Memory B cell (primary cell): Measurements from ENCODE around the gene IL22RA1.

ENCODE experiments used
- ATAC-seq: fragments of 150-1000 bp; cut with Tn5 transposase; 2 replicates; pipeline ENCODE4 v1.10.0; 2021; ENCODE audit warnings: low read depth, mild to moderate bottlenecking, moderate library complexity
- DNase-seq, 2 donors: peaks; one replicate each; pipeline ENCODE4 v3.0.0; 2022; ENCODE audit warnings: low spot score in 2 of 2
- H3K27ac Mint-ChIP-seq: one replicate; pipeline ENCODE4 v1.8.0; 2022; ENCODE audit warnings: mild to moderate bottlenecking, moderate library complexity, mixed read lengths
- H3K27me3 Mint-ChIP-seq: one replicate; pipeline ENCODE4 v1.8.0; 2022; ENCODE audit warnings: mixed read lengths
- H3K36me3 Mint-ChIP-seq: one replicate; pipeline ENCODE4 v1.8.0; 2022; ENCODE audit warnings: mild to moderate bottlenecking, mixed read lengths
- H3K4me1 Mint-ChIP-seq: one replicate; pipeline ENCODE4 v1.8.0; 2022; ENCODE audit warnings: mixed read lengths
- H3K4me3 Mint-ChIP-seq: one replicate; pipeline ENCODE4 v1.8.0; 2022; ENCODE audit warnings: mild to moderate bottlenecking, moderate library complexity, mixed read lengths
- H3K9me3 Mint-ChIP-seq: one replicate; pipeline ENCODE4 v1.8.0; 2022; ENCODE audit warnings: mixed read lengths

IL22RA1 gene

DNA sequence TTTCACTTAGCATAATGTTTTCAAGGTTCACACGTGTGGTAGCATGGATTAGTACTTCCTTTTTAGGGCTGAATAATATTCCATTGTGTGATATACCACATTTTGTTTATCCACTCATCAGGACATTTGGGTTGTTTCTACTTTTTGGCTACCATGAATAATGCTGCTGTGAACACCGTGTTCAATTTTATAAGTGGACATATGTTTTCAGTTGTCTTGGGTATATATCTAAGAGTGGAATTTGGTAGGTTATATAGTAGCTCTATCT, 3.8 kb downstream of the IL22RA1 start:
- no peak for DNase-seq
- no peak for ATAC-seq
- Mint-ChIP-seq H3K36me3 (no peaks in the 10 kb centered on the region), H3K27ac (no peak overlapping the region), H3K27me3 (peaks cover 16% of the 10 kb centered on the region), H3K9me3 (no peaks in the 10 kb centered on the region), H3K4me1 (peaks cover 3% of the 10 kb centered on the region), H3K4me3 (no peak overlapping the region)

- no peak overlapping the region for H3K4me3 Mint-ChIP-seq
- peaks cover 3% of the 10 kb centered on the region for H3K4me1 Mint-ChIP-seq
- H3K27ac Mint-ChIP-seq = no peak overlapping the region
- no peaks in the 10 kb centered on the region for H3K9me3 Mint-ChIP-seq
- no peaks in the 10 kb centered on the region for H3K36me3 Mint-ChIP-seq
- peaks cover 12% of the 10 kb centered on the region for H3K27me3 Mint-ChIP-seq
- ATAC-seq (no peak), DNase-seq (no peak)
Observed at GRCh38 chr1:24138476-24139221, 4.3 kb downstream of the IL22RA1 start.

- no peaks in the 10 kb centered on the region for H3K36me3 Mint-ChIP-seq
- ATAC-seq (no peak), DNase-seq (no peak)
- H3K4me3 Mint-ChIP-seq = no peak overlapping the region
- H3K27me3 Mint-ChIP-seq = peaks cover 14% of the 10 kb centered on the region
- no peak overlapping the region for H3K27ac Mint-ChIP-seq
- H3K9me3 Mint-ChIP-seq = no peaks in the 10 kb centered on the region
- peaks cover 3% of the 10 kb centered on the region for H3K4me1 Mint-ChIP-seq
Observed at GRCh38 chr1:24136956-24137539, 5.9 kb downstream of the IL22RA1 start.

- Mint-ChIP-seq H3K4me1 (peaks cover 3% of the 10 kb centered on the region), H3K4me3 (no peak overlapping the region), H3K27ac (no peak overlapping the region), H3K27me3 (peaks cover 7% of the 10 kb centered on the region), H3K36me3 (no peaks in the 10 kb centered on the region), H3K9me3 (peaks cover 2% of the 10 kb centered on the region)
- DNase-seq (no peak), ATAC-seq (no peak)
Observed at GRCh38 chr1:24134376-24134775, 8.6 kb downstream of the IL22RA1 start.

GRCh38 chr1:24133819-24134218, 9.1 kb downstream of the IL22RA1 start:
- Mint-ChIP-seq H3K27me3 (peaks cover 10% of the 10 kb centered on the region), H3K9me3 (peaks cover 5% of the 10 kb centered on the region), H3K4me3 (no peak overlapping the region), H3K27ac (no peak overlapping the region), H3K4me1 (peaks cover under 1% of the 10 kb centered on the region), H3K36me3 (peaks cover 2% of the 10 kb centered on the region)
- DNase-seq (no peak), ATAC-seq (no peak)

DNA sequence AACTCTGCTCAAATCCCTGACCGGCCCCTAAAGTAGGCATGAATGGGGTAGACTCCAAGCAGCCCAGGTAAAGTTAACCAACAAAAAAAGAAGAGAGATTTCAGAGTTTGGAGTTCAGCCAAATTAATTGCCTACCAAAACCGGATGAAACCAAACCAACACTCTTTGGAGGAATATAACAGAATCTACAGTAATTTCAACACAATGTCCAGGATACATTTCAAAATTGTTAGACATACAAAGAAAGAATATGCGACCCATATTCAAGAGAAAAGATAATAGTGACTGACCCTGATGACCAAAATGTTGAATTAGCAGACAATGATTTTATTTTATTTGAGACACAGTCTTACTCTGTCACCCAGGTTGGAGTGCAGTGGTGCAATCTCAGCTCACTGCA, 12.6 kb downstream of the IL22RA1 start:
- H3K36me3 Mint-ChIP-seq = peaks cover 2% of the 10 kb centered on the region

GRCh38 chr1:24127801-24128363, 15.1 kb downstream of the IL22RA1 start:
- Mint-ChIP-seq H3K36me3 (peaks cover 2% of the 10 kb centered on the region), H3K9me3 (peaks cover 5% of the 10 kb centered on the region), H3K4me3 (no peak overlapping the region), H3K27ac (no peak overlapping the region), H3K4me1 (no peaks in the 10 kb centered on the region), H3K27me3 (peaks cover 7% of the 10 kb centered on the region)
- ATAC-seq (no peak), DNase-seq (no peak)

More for the DNA sequence above, 12.6 kb downstream of the IL22RA1 start:
- ATAC-seq (no peak), DNase-seq (no peak)
- Mint-ChIP-seq H3K4me1 (no peaks in the 10 kb centered on the region), H3K4me3 (no peak overlapping the region), H3K9me3 (peaks cover 5% of the 10 kb centered on the region), H3K27ac (no peak overlapping the region), H3K27me3 (peaks cover 7% of the 10 kb centered on the region)

DNA sequence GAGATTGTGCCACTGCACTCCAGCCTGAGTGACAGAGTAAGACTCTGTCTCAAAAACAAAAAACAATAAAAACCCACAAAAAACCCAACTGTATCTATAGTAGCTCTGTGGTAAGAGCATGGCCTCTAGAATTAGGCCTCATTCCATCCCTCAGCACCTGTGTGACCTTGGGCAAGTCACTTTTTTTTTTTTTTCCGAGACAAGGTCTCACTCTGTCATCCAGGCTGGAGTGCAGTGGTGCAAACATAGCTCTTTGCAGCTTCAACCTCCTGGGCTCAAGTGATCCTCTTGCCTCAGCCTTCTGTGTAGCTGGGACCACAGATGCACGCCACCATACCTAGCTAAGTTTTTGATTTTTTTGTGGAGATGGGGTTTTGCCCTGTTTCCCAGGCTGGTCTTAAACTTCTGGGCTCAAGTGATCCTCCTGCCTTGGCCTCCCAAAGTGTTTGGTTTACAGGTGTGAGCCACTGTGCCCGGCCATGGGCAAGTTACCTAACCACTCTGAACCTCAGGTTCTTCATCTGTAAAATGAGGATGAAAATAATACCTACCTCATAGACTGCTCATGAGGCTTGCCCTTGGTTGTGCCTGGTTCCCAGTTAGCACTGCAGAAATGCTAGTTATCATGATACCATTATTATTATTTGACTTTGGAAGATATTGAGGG, 15.7 kb downstream of the IL22RA1 start:
- DNase-seq (no peak), ATAC-seq (no peak)
- H3K36me3 Mint-ChIP-seq = peaks cover 2% of the 10 kb centered on the region
- H3K27ac Mint-ChIP-seq = no peak overlapping the region
- no peak overlapping the region for H3K4me3 Mint-ChIP-seq
- H3K27me3 Mint-ChIP-seq = peaks cover 5% of the 10 kb centered on the region
- H3K4me1 Mint-ChIP-seq = no peaks in the 10 kb centered on the region
- peaks cover 5% of the 10 kb centered on the region for H3K9me3 Mint-ChIP-seq

- H3K4me3 Mint-ChIP-seq = no peak overlapping the region
- no peak for DNase-seq
- no peak overlapping the region for H3K27ac Mint-ChIP-seq
- H3K9me3 Mint-ChIP-seq = peaks cover 5% of the 10 kb centered on the region
- no peak for ATAC-seq
- peaks cover 2% of the 10 kb centered on the region for H3K36me3 Mint-ChIP-seq
- no peaks in the 10 kb centered on the region for H3K4me1 Mint-ChIP-seq
- H3K27me3 Mint-ChIP-seq = peaks cover 5% of the 10 kb centered on the region
Observed at GRCh38 chr1:24126672-24127023, 16.3 kb downstream of the IL22RA1 start.

DNA sequence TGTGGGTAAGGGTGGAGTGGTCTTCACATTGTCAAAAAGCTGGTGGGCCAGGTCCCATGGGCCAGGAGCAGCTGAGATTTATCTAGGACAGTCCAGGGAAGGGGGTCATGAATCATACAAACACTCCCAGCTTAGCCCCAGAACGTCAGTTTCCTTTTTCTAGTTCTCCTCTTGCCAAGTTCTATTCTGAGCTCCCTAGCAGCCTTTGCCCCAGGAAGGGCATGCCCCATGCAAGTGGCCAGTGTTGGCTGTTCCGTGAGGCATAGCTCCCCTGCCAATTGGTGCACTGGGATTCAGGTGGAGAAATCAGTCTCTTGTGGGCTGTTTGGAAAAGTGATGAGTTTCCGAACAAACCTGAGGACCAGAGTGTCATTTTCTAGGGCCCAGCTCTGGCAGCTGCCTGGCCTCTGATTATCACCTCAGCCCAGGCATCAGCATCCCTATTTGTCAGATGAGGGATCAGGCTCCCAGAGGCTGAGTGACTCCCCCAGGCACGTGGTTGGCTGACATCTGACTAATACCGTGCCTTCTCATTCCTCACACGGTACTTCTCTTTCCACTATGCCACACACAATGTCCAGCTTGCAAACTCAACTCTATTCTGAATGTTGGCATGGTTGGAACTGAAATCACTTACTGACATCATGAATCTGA, 16.8 kb downstream of the IL22RA1 start:
- no peaks in the 10 kb centered on the region for H3K4me1 Mint-ChIP-seq
- H3K9me3 Mint-ChIP-seq = peaks cover 5% of the 10 kb centered on the region
- peaks cover 5% of the 10 kb centered on the region for H3K27me3 Mint-ChIP-seq
- no peak overlapping the region for H3K27ac Mint-ChIP-seq
- H3K4me3 Mint-ChIP-seq = no peak overlapping the region
- ATAC-seq (no peak), DNase-seq (no peak)
- peaks cover 2% of the 10 kb centered on the region for H3K36me3 Mint-ChIP-seq

GRCh38 chr1:24125456-24125855, 17.5 kb downstream of the IL22RA1 start:
- no peak overlapping the region for H3K4me3 Mint-ChIP-seq
- H3K36me3 Mint-ChIP-seq = peaks cover 2% of the 10 kb centered on the region
- no peak overlapping the region for H3K27ac Mint-ChIP-seq
- peaks cover 2% of the 10 kb centered on the region for H3K9me3 Mint-ChIP-seq
- DNase-seq = no peak
- H3K27me3 Mint-ChIP-seq = peaks cover 5% of the 10 kb centered on the region
- ATAC-seq = no peak
- no peaks in the 10 kb centered on the region for H3K4me1 Mint-ChIP-seq

DNA sequence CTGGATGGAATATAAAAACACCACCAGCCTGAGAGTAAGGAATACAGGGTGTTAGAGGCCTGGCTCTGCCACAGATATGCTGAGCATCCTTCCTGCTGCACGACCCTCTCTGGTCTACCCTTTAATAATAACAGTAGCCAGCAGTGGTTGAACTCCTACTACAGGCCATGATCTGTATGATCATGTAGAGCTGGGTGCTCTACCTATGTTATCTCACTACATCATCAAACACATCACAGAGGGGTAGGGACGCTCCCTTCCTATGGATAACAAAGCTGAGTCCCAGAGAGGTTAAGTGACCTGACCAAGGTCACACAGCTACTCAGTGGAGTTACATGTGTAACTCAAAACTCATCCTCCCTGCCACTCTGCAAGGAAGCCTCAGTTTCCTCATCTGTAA, 18.0 kb downstream of the IL22RA1 start:
- Mint-ChIP-seq H3K27ac (no peak overlapping the region), H3K27me3 (peaks cover 5% of the 10 kb centered on the region), H3K4me3 (no peak overlapping the region), H3K9me3 (peaks cover 2% of the 10 kb centered on the region), H3K4me1 (no peaks in the 10 kb centered on the region), H3K36me3 (peaks cover 2% of the 10 kb centered on the region)
- no peak for ATAC-seq
- DNase-seq = no peak

DNA sequence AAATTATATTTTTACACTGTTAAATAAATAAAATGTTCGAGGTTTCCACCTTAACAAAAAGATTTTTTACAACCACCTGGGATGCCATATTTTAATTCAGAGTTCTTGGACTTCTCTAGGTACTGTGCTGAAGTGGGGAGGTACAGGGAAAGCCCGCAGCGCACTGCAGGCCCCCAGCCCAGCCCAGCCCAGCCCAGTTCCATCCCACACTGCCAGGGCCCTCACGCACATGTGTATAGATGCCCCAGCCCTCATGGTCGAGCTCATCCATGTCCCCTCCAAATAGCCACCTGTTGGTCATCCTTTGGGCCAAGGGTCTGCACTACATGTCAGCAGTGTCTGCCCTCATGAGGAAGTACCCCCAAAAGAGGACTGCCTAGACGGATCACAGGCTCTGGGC, 19.3 kb downstream of the IL22RA1 start:
- DNase-seq (no peak), ATAC-seq (no peak)
- no peak overlapping the region for H3K27ac Mint-ChIP-seq
- H3K36me3 Mint-ChIP-seq = no peaks in the 10 kb centered on the region
- H3K27me3 Mint-ChIP-seq = peaks cover 2% of the 10 kb centered on the region
- no peaks in the 10 kb centered on the region for H3K4me1 Mint-ChIP-seq
- H3K9me3 Mint-ChIP-seq = no peaks in the 10 kb centered on the region
- no peak overlapping the region for H3K4me3 Mint-ChIP-seq

GRCh38 chr1:24122776-24123175, 20.2 kb downstream of the IL22RA1 start:
- Mint-ChIP-seq H3K9me3 (no peaks in the 10 kb centered on the region), H3K36me3 (no peaks in the 10 kb centered on the region), H3K27me3 (peaks cover 5% of the 10 kb centered on the region), H3K27ac (no peak overlapping the region), H3K4me1 (no peaks in the 10 kb centered on the region), H3K4me3 (no peak overlapping the region)
- no peak for DNase-seq
- ATAC-seq = no peak
